Fibroblast of skin of left biceps (primary cell): ENCODE measurements around the gene MICAL1.

ENCODE experiments used
- DNase-seq, 2 experiments: peaks; one replicate each; pipeline ENCODE4 v3.0.0-alpha.2; 2013; ENCODE audit warnings: low read depth in 2 of 2

Gene MICAL1

GRCh38 chr6:109436041-109436440 is 19.5 kb downstream of the MICAL1 start:
- no peak for DNase-seq

GRCh38 chr6:109434456-109434855 is 21.1 kb downstream of the MICAL1 start:
- no peak for DNase-seq

GRCh38 chr6:109429496-109429895 is 26.1 kb downstream of the MICAL1 start:
- DNase-seq = no peak

- peak; percentile 28 to 42 for DNase-seq
These were observed 26.6 kb downstream of the MICAL1 start for GRCh38 chr6:109428889-109429477.

- DNase-seq = no peak
These were observed 30.6 kb downstream of the MICAL1 start for GRCh38 chr6:109424946-109425345.

GRCh38 chr6:109421184-109421583 is 34.4 kb downstream of the MICAL1 start:
- no peak for DNase-seq

GRCh38 chr6:109420751-109421150 is 34.8 kb downstream of the MICAL1 start:
- DNase-seq = no peak

- DNase-seq = no peak
These were observed 37.9 kb downstream of the MICAL1 start for GRCh38 chr6:109417646-109418045.

- no peak for DNase-seq
These were observed 44.5 kb downstream of the MICAL1 start for GRCh38 chr6:109411034-109411433.

- no peak for DNase-seq
These were observed 49.4 kb downstream of the MICAL1 start for GRCh38 chr6:109406196-109406595.

GRCh38 chr6:109397020-109397419 is 58.6 kb downstream of the MICAL1 start:
- DNase-seq = no peak

GRCh38 chr6:109396046-109396718 is 59.4 kb downstream of the MICAL1 start:
- no peak for DNase-seq
